Measurements from ENCODE around the gene MPP2.

DNA sequence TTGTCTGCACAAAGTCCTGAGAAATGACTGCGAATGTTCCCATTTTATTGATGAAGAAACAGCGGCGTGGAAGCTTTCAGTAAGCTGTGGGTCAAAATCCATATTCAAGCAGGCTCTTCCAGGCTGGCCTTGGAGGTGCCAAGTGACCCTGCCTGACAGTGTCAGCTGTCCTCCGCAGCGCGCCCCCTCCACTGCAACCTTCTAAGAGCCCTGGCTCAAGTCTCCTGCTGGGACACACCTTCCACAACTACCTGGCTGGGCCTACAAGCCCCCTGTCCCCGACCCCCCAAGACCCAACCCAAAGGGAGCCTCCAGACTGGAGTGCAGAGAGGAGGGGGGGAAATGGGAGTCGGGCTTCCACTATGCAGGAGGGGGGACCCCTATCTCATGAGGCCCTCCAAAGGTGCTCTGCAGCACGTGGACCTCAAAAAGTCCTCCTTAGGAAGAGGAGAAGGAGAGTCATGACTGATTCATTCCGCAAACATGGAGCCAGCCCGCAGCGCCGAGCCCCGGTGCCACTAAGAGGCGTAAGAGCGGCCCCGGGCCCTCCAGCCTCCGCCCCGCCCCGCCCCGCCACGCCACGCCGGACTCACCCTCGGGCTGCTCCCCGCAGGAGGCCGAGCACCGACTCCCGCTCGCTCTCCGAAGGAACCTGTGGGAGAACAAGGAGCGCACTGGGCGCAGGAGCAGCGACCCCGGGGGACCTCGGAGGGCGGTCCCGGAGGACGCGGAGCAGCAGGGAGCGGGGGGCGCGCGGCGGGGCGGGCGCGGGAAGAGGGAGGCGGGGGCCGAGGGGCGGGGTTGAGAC is 75.0 kb downstream of the MPP2 start:
- TF ChIP-seq, protein P1, sequence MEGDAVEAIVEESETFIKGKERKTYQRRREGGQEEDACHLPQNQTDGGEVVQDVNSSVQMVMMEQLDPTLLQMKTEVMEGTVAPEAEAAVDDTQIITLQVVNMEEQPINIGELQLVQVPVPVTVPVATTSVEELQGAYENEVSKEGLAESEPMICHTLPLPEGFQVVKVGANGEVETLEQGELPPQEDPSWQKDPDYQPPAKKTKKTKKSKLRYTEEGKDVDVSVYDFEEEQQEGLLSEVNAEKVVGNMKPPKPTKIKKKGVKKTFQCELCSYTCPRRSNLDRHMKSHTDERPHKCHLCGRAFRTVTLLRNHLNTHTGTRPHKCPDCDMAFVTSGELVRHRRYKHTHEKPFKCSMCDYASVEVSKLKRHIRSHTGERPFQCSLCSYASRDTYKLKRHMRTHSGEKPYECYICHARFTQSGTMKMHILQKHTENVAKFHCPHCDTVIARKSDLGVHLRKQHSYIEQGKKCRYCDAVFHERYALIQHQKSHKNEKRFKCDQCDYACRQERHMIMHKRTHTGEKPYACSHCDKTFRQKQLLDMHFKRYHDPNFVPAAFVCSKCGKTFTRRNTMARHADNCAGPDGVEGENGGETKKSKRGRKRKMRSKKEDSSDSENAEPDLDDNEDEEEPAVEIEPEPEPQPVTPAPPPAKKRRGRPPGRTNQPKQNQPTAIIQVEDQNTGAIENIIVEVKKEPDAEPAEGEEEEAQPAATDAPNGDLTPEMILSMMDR (IDR thresholded peaks at IDR 0.05; ENCODE audit: insufficient read depth, low read length, poor library complexity, severe bottlenecking) = no peak
- TF ChIP-seq EZH2phosphoT487 (conservative IDR thresholded peaks at IDR 0.05; ENCODE audit: low read length) = no peak
